ENCODE results near the gene DNASE2. TPM values are rescaled to one million over a fixed set of nuclear protein-coding genes. Genes with fewer than 3 reads are reported as not detected.
A peak's percentile ranks its signal among the peaks of the same experiment; 100 is the strongest.
"Not testable (repeated sequence)": the region's sequence is repeated elsewhere in the genome, so short reads cannot be mapped to it uniquely, and the experiment has no call there.

Gene DNASE2
- polyA plus RNA-seq, result 10 to 100 TPM in 2 of 4 donors, 1 to 10 TPM in 2; 6.5 to 43.1 (median 9.3) TPM
- long read RNA-seq, donor 1, result 0 reads
- long read RNA-seq, donor 2, partial matches to known transcripts, result 0 of 1 reads
- long read RNA-seq, donor 2, other reads (novel, unspliced or antisense), result 0 of 1 reads
- long read RNA-seq, donor 3, partial matches to known transcripts, result 6 of 8 reads
- long read RNA-seq, donor 3, other reads (novel, unspliced or antisense), result 0 of 8 reads
- long read RNA-seq, donor 4, result 0 reads
- long read RNA-seq, donor 5, partial matches to known transcripts, result 0 of 3 reads
- long read RNA-seq, donor 5, other reads (novel, unspliced or antisense), result 0 of 3 reads
- long read RNA-seq, donor 6, transcript DNASE2-201 (6 exons, 1,955 nt), result major isoform, 6 of 6 reads
- long read RNA-seq, donor 6, partial matches to known transcripts, result 0 of 6 reads
- long read RNA-seq, donor 6, other reads (novel, unspliced or antisense), result 0 of 6 reads
- long read RNA-seq, donor 7, partial matches to known transcripts, result 0 of 7 reads
- long read RNA-seq, donor 7, other reads (novel, unspliced or antisense), result 0 of 7 reads
- long read RNA-seq, donor 8, result 0 reads
- long read RNA-seq, donor 9, result 0 reads
- long read RNA-seq, donor 10, transcript DNASE2-201 (6 exons, 1,955 nt), result major isoform, 5 of 6 reads
- long read RNA-seq, donor 10, partial matches to known transcripts, result 0 of 6 reads
- long read RNA-seq, donor 10, other reads (novel, unspliced or antisense), result 0 of 6 reads

- H3K27ac ChIP-seq (ENCODE audit: low read depth in 1 of 3, low read length in 2 of 3), result peak within 1 kb of the TSS; percentile 24 to 91 (median 55)
- H3K4me3 ChIP-seq (ENCODE audit: low read depth in 1 of 3, low read length in 3 of 3), result peak within 1 kb of the TSS; percentile 59 to 76 (median 62)
- peaks cover 0 to 46% (median 4%) of the 10 kb centered on the region in 3 donors for H3K27me3 ChIP-seq (ENCODE audit: control insufficient read depth in 3 of 3, insufficient read depth in 3 of 3, low read length in 3 of 3)
- H3K4me1 ChIP-seq (ENCODE audit: control insufficient read depth in 3 of 3, insufficient read depth in 2 of 3, low read depth in 1 of 3, low read length in 2 of 3), result peaks cover 0 to 18% (median 7%) of the 10 kb centered on the region in 3 donors
- DNase-seq (peak; percentile 85 to 92), FAIRE-seq (no peak)
- peaks cover 0 to 3% (median 2%) of the 10 kb centered on the region in 3 donors for H3K36me3 ChIP-seq (ENCODE audit: control insufficient read depth in 3 of 3, insufficient read depth in 2 of 3, low read depth in 1 of 3, low read length in 3 of 3)
- 0 to 1% (median 0%) methylated on average over 38 of the region's 38 CpGs for WGBS, 3 donors
- peaks cover 0 to 32% of the 10 kb centered on the region in 2 donors for H3K9me3 ChIP-seq (ENCODE audit: control insufficient read depth in 2 of 2, insufficient read depth in 1 of 2, low read depth in 1 of 2, low read length in 1 of 2)
Observed at GRCh38 chr19:12881172-12881808, at the start of gene DNASE2. DNASE2 (minus strand) TSS chr19:12881449; CDS start chr19:12881375, 74 bp downstream.

GRCh38 chr19:12930002-12930645 is 48.9 kb upstream of the DNASE2 start:
- no peak overlapping the region for H3K27ac ChIP-seq (ENCODE audit: low read depth in 1 of 3, low read length in 2 of 3)
- no peak overlapping the region for H3K4me3 ChIP-seq (ENCODE audit: low read depth in 1 of 3, low read length in 3 of 3)
- no peaks in the 10 kb centered on the region for H3K27me3 ChIP-seq (ENCODE audit: control insufficient read depth in 3 of 3, insufficient read depth in 3 of 3, low read length in 3 of 3)
- DNase-seq (no peak), FAIRE-seq (no peak)
- peaks cover 0 to 12% (median 3%) of the 10 kb centered on the region in 3 donors for H3K4me1 ChIP-seq (ENCODE audit: control insufficient read depth in 3 of 3, insufficient read depth in 2 of 3, low read depth in 1 of 3, low read length in 2 of 3)
- no peaks in the 10 kb centered on the region for H3K9me3 ChIP-seq (ENCODE audit: control insufficient read depth in 2 of 2, insufficient read depth in 1 of 2, low read depth in 1 of 2, low read length in 1 of 2)
- WGBS, 3 donors, result 90 to 97% (median 93%) methylated on average over 18 to 19 of the region's 19 CpGs
- peaks cover 19 to 58% (median 20%) of the 10 kb centered on the region in 3 donors for H3K36me3 ChIP-seq (ENCODE audit: control insufficient read depth in 3 of 3, insufficient read depth in 2 of 3, low read depth in 1 of 3, low read length in 3 of 3)

GRCh38 chr19:12924621-12925310 is 43.5 kb upstream of the DNASE2 start:
- FAIRE-seq, result no peak
- WGBS, 3 donors, result 94 to 98% (median 94%) methylated on average over 26 to 29 of the region's 29 CpGs

GRCh38 chr19:12922959-12923358 is 41.7 kb upstream of the DNASE2 start:
- WGBS, 3 donors, result 96 to 99% (median 98%) methylated on average over 4 of the region's 4 CpGs
- no peak for FAIRE-seq
- H3K4me3 ChIP-seq (ENCODE audit: low read depth in 1 of 3, low read length in 3 of 3), result no peak overlapping the region
- no peaks in the 10 kb centered on the region for H3K4me1 ChIP-seq (ENCODE audit: control insufficient read depth in 3 of 3, insufficient read depth in 2 of 3, low read depth in 1 of 3, low read length in 2 of 3)
- H3K36me3 ChIP-seq (ENCODE audit: control insufficient read depth in 3 of 3, insufficient read depth in 2 of 3, low read depth in 1 of 3, low read length in 3 of 3), result peaks cover 21 to 59% (median 31%) of the 10 kb centered on the region in 3 donors
- H3K9me3 ChIP-seq (ENCODE audit: control insufficient read depth in 2 of 2, insufficient read depth in 1 of 2, low read depth in 1 of 2, low read length in 1 of 2), result no peaks in the 10 kb centered on the region
- no peak for DNase-seq
- no peak overlapping the region for H3K27ac ChIP-seq (ENCODE audit: low read depth in 1 of 3, low read length in 2 of 3)
- no peaks in the 10 kb centered on the region for H3K27me3 ChIP-seq (ENCODE audit: control insufficient read depth in 3 of 3, insufficient read depth in 3 of 3, low read length in 3 of 3)

More at GRCh38 chr19:12924621-12925310, 43.5 kb upstream of the DNASE2 start:
- Histone ChIP-seq H3K27ac (ENCODE audit: low read depth in 1 of 3, low read length in 2 of 3) (no peak overlapping the region), H3K27me3 (ENCODE audit: control insufficient read depth in 3 of 3, insufficient read depth in 3 of 3, low read length in 3 of 3) (no peaks in the 10 kb centered on the region), H3K36me3 (ENCODE audit: control insufficient read depth in 3 of 3, insufficient read depth in 2 of 3, low read depth in 1 of 3, low read length in 3 of 3) (peaks cover 28 to 77% (median 33%) of the 10 kb centered on the region in 3 donors), H3K4me1 (ENCODE audit: control insufficient read depth in 3 of 3, insufficient read depth in 2 of 3, low read depth in 1 of 3, low read length in 2 of 3) (no peaks in the 10 kb centered on the region), H3K9me3 (ENCODE audit: control insufficient read depth in 2 of 2, insufficient read depth in 1 of 2, low read depth in 1 of 2, low read length in 1 of 2) (no peaks in the 10 kb centered on the region), H3K4me3 (ENCODE audit: low read depth in 1 of 3, low read length in 3 of 3) (no peak overlapping the region)
- no peak for DNase-seq

- H3K9me3 ChIP-seq (ENCODE audit: control insufficient read depth in 2 of 2, insufficient read depth in 1 of 2, low read depth in 1 of 2, low read length in 1 of 2), result no peaks in the 10 kb centered on the region
- H3K36me3 ChIP-seq (ENCODE audit: control insufficient read depth in 3 of 3, insufficient read depth in 2 of 3, low read depth in 1 of 3, low read length in 3 of 3), result peaks cover 14 to 41% (median 24%) of the 10 kb centered on the region in 3 donors
- H3K4me1 ChIP-seq (ENCODE audit: control insufficient read depth in 3 of 3, insufficient read depth in 2 of 3, low read depth in 1 of 3, low read length in 2 of 3), result no peaks in the 10 kb centered on the region
- no peak for DNase-seq
- H3K27ac ChIP-seq (ENCODE audit: low read depth in 1 of 3, low read length in 2 of 3), result peak overlapping the region in 1 of 3 donors; percentile 37
- H3K27me3 ChIP-seq (ENCODE audit: control insufficient read depth in 3 of 3, insufficient read depth in 3 of 3, low read length in 3 of 3), result no peaks in the 10 kb centered on the region
- WGBS, 3 donors, result 16 to 40% (median 30%) methylated on average over 3 of the region's 3 CpGs
- no peak overlapping the region for H3K4me3 ChIP-seq (ENCODE audit: low read depth in 1 of 3, low read length in 3 of 3)
- FAIRE-seq, result no peak
Observed at GRCh38 chr19:12921047-12921446, 39.8 kb upstream of the DNASE2 start.

- Histone ChIP-seq H3K9me3 (ENCODE audit: control insufficient read depth in 2 of 2, insufficient read depth in 1 of 2, low read depth in 1 of 2, low read length in 1 of 2) (no peaks in the 10 kb centered on the region), H3K27me3 (ENCODE audit: control insufficient read depth in 3 of 3, insufficient read depth in 3 of 3, low read length in 3 of 3) (peaks cover 0 to 8% (median 0%) of the 10 kb centered on the region in 3 donors), H3K4me3 (ENCODE audit: low read depth in 1 of 3, low read length in 3 of 3) (no peak overlapping the region), H3K36me3 (ENCODE audit: control insufficient read depth in 3 of 3, insufficient read depth in 2 of 3, low read depth in 1 of 3, low read length in 3 of 3) (peaks cover 6 to 14% (median 8%) of the 10 kb centered on the region in 3 donors), H3K27ac (ENCODE audit: low read depth in 1 of 3, low read length in 2 of 3) (no peak overlapping the region), H3K4me1 (ENCODE audit: control insufficient read depth in 3 of 3, insufficient read depth in 2 of 3, low read depth in 1 of 3, low read length in 2 of 3) (peaks cover 0 to 10% (median 0%) of the 10 kb centered on the region in 3 donors)
- DNase-seq (no peak), FAIRE-seq (no peak)
- 91 to 97% (median 95%) methylated on average over 12 to 14 of the region's 14 CpGs for WGBS, 3 donors
Observed at GRCh38 chr19:12918253-12918652, 37.0 kb upstream of the DNASE2 start.

- H3K4me3 ChIP-seq (ENCODE audit: low read depth in 1 of 3, low read length in 3 of 3); FAIRE-seq; H3K36me3 ChIP-seq (ENCODE audit: control insufficient read depth in 3 of 3, insufficient read depth in 2 of 3, low read depth in 1 of 3, low read length in 3 of 3); DNase-seq; H3K27ac ChIP-seq (ENCODE audit: low read depth in 1 of 3, low read length in 2 of 3); H3K9me3 ChIP-seq (ENCODE audit: control insufficient read depth in 2 of 2, insufficient read depth in 1 of 2, low read depth in 1 of 2, low read length in 1 of 2): not testable (repeated sequence)
- Histone ChIP-seq H3K27me3 (ENCODE audit: control insufficient read depth in 3 of 3, insufficient read depth in 3 of 3, low read length in 3 of 3) (peaks cover 0 to 11% (median 0%) of the 10 kb centered on the region in 3 donors), H3K4me1 (ENCODE audit: control insufficient read depth in 3 of 3, insufficient read depth in 2 of 3, low read depth in 1 of 3, low read length in 2 of 3) (peaks cover 0 to 10% (median 0%) of the 10 kb centered on the region in 3 donors)
- WGBS, 3 donors, result 75 to 87% (median 77%) methylated on average over 4 of the region's 4 CpGs
Observed at GRCh38 chr19:12915860-12916259, 34.6 kb upstream of the DNASE2 start.
